PC-9 (cell line): ENCODE results near the gene ARHGAP6. TPM values are rescaled to one million over a fixed set of nuclear protein-coding genes. Genes with fewer than 3 reads are reported as not detected.
A peak's percentile ranks its signal among the peaks of the same experiment; 100 is the strongest.

Source experiments
- BruUV-seq: library from RNA; stranded (reverse); fragments of 400-500 nt; replicated peaks from 2 replicates; lab custom pipeline; 2021; lab: Mats Ljungman, UMichigan
- CTCF ChIA-PET: fragments of 300-600 bp; sonication (Branson Sonifier 250); formaldehyde crosslinking; loops from one replicate; lab custom pipeline; 2022; ENCODE audit warnings: antibody characterized with exemption; lab: Charles Lee
- POLR2A ChIA-PET: fragments of 300-600 bp; sonication (Branson Sonifier 250); formaldehyde crosslinking; loops from one replicate; lab custom pipeline; 2022; ENCODE audit warnings: antibody characterized with exemption; ENCODE audit not compliant: unreplicated experiment; lab: Charles Lee
- DNase-seq, 2 experiments: peaks; one replicate each; pipeline versions ENCODE4 v3.0.0 to v3.0.0-alpha.2; 2015 to 2022; ENCODE audit warnings: mixed read lengths in 1 of 2
- H2AFZ ChIP-seq: fragments of 200-600 bp; sonication (generic); 2 replicates; pipeline ENCODE4 v1.8.1; 2017; ENCODE audit warnings: antibody characterized with exemption
- H3F3A ChIP-seq: fragments of 200-600 bp; sonication (generic); 2 replicates; pipeline ENCODE4 v1.8.1; 2017; ENCODE audit warnings: antibody characterized with exemption, mild to moderate bottlenecking, low read depth; ENCODE audit not compliant: insufficient read depth
- H3K27ac ChIP-seq: fragments of 200-600 bp; sonication (generic); 2 replicates; pipeline ENCODE4 v1.6.1; 2016; ENCODE audit warnings: mixed run types
- H3K27me3 ChIP-seq: fragments of 200-600 bp; sonication (generic); 2 replicates; pipeline ENCODE4 v1.6.1; 2016; ENCODE audit warnings: low read depth, mixed run types; ENCODE audit not compliant: insufficient read depth
- H3K36me3 ChIP-seq: fragments of 200-600 bp; sonication (generic); 2 replicates; pipeline ENCODE4 v1.6.1; 2016; ENCODE audit warnings: low read depth, mixed run types
- H3K4me1 ChIP-seq: fragments of 200-600 bp; sonication (generic); replicated peaks from 2 replicates; pipeline ENCODE4 v1.6.1; 2016; ENCODE audit warnings: mixed run types; ENCODE audit not compliant: insufficient read depth
- H3K4me2 ChIP-seq: fragments of 200-600 bp; sonication (generic); 2 replicates; pipeline ENCODE4 v1.6.1; 2017; ENCODE audit warnings: mixed run types
- H3K4me3 ChIP-seq: fragments of 200-600 bp; sonication (generic); 2 replicates; pipeline ENCODE4 v1.6.1; 2016; ENCODE audit warnings: mixed run types
- H3K79me2 ChIP-seq: fragments of 200-600 bp; sonication (generic); 2 replicates; pipeline ENCODE4 v1.6.1; 2017; ENCODE audit warnings: low read depth, mixed run types
- H3K9me2 ChIP-seq: fragments of 200-600 bp; sonication (generic); 2 replicates; pipeline ENCODE4 v1.8.1; 2017; ENCODE audit warnings: mild to moderate bottlenecking; ENCODE audit not compliant: insufficient read depth
- H3K9me3 ChIP-seq: fragments of 200-600 bp; sonication (generic); 2 replicates; pipeline ENCODE4 v1.8.1; 2016; ENCODE audit warnings: low read depth; ENCODE audit not compliant: insufficient read depth
- H4K20me1 ChIP-seq: fragments of 200-600 bp; sonication (generic); 2 replicates; pipeline ENCODE4 v1.8.1; 2017; ENCODE audit not compliant: insufficient read depth
- CTCF ChIP-seq: fragments of 200-600 bp; sonication (generic); conservative IDR thresholded peaks from 2 replicates; pipeline ENCODE4 v1.6.1; 2017; ENCODE audit warnings: mixed run types, antibody characterized with exemption, mild to moderate bottlenecking, moderate library complexity
- EZH2 ChIP-seq: fragments of 200-600 bp; sonication (generic); IDR thresholded peaks from 2 replicates; pipeline ENCODE4 v1.8.0; 2017; ENCODE audit warnings: antibody characterized with exemption, low read depth
- intact Hi-C: fragments of 100-400 bp; cut with micrococcal nuclease; formaldehyde crosslinking; loops from one replicate; pipeline ENCODE4 v1.10.0; 2022; ENCODE audit not compliant: unreplicated experiment
- total RNA-seq: library from RNA; stranded (reverse); gene quantifications from 2 replicates; pipeline ENCODE4 v1.2.3, GENCODE V29; 2021

ARHGAP6 gene
- total RNA-seq, 1 experiment from 2014 or later, result not detected

- Histone ChIP-seq H3K4me2 (no peak overlapping the region), H3K79me2 (no peaks in the 10 kb centered on the region), H2AFZ (no peak overlapping the region), H3K36me3 (no peaks in the 10 kb centered on the region), H3F3A (no peaks in the 10 kb centered on the region), H3K27ac (no peak overlapping the region), H3K9me3 (no peaks in the 10 kb centered on the region), H3K4me1 (no peaks in the 10 kb centered on the region), H4K20me1 (no peaks in the 10 kb centered on the region), H3K27me3 (no peaks in the 10 kb centered on the region), H3K4me3 (no peak overlapping the region), H3K9me2 (no peaks in the 10 kb centered on the region)
- intact Hi-C loops, result no loop called here
- POLR2A ChIA-PET, result no interaction called here
- TF ChIP-seq EZH2 (no peak), CTCF (no peak)
- no peak for DNase-seq
- BruUV-seq, result no TSS peak
- CTCF ChIA-PET, result no interaction called here
These were observed 527.0 kb downstream of the ARHGAP6 start for GRCh38 chrX:11138498-11139390.

- POLR2A ChIA-PET, result no interaction called here
- CTCF ChIA-PET, result interaction anchor here (1.6 kb wide), 1 partner anchor 948 kb away, joined by 4 read pairs; no protein-coding TSS in a partner anchor
- Histone ChIP-seq H3K4me2 (no peak overlapping the region; the same call in 1 of the 2 replicates), H4K20me1 (no peaks in the 10 kb centered on the region), H2AFZ (no peak overlapping the region), H3K79me2 (no peaks in the 10 kb centered on the region), H3F3A (no peaks in the 10 kb centered on the region), H3K9me2 (no peaks in the 10 kb centered on the region), H3K27me3 (no peaks in the 10 kb centered on the region), H3K9me3 (no peaks in the 10 kb centered on the region), H3K27ac (no peak overlapping the region), H3K4me1 (no peaks in the 10 kb centered on the region), H3K4me3 (no peak overlapping the region), H3K36me3 (no peaks in the 10 kb centered on the region)
- intact Hi-C loops, result loop anchor here (1.0 kb wide), 1 partner anchor 947 kb away; no protein-coding TSS in a partner anchor
- TF ChIP-seq EZH2 (no peak), CTCF (peak; percentile 70)
- DNase-seq, result no peak
- BruUV-seq, result no TSS peak
These were observed 528.1 kb downstream of the ARHGAP6 start for GRCh38 chrX:11137543-11138139.

GRCh38 chrX:11135564-11136185 lies 530.0 kb downstream of the ARHGAP6 start:
- Histone ChIP-seq H3K27ac (no peak overlapping the region), H4K20me1 (no peaks in the 10 kb centered on the region), H3K4me2 (no peak overlapping the region), H3K4me3 (no peak overlapping the region), H3K4me1 (no peaks in the 10 kb centered on the region), H3K79me2 (no peaks in the 10 kb centered on the region), H3F3A (no peaks in the 10 kb centered on the region), H3K9me2 (no peaks in the 10 kb centered on the region), H3K36me3 (no peaks in the 10 kb centered on the region), H3K9me3 (no peaks in the 10 kb centered on the region), H3K27me3 (no peaks in the 10 kb centered on the region), H2AFZ (no peak overlapping the region)
- DNase-seq, result no peak
- CTCF ChIA-PET, result no interaction called here
- TF ChIP-seq EZH2 (no peak), CTCF (no peak)
- BruUV-seq, result no TSS peak
- POLR2A ChIA-PET, result no interaction called here
- intact Hi-C loops, result no loop called here
